HepG2 (cell line): ENCODE measurements around the gene PPP4R4. TPM values are rescaled to one million over a fixed set of nuclear protein-coding genes. Genes with fewer than 3 reads are reported as not detected.

ENCODE experiments used
- CREM ChIP-seq, 2 experiments: sonication (generic) in 1 of 2; formaldehyde crosslinking in 1 of 2; IDR thresholded peaks; 2 replicates each; pipeline versions ENCODE4 v1.4.0 to v1.6.1; 2016 to 2020; ENCODE audit warnings: antibody characterized with exemption in 1 of 2, mild to moderate bottlenecking in 1 of 2, missing genetic modification reagents in 1 of 2
- FOXK1 ChIP-seq: sonication (generic); formaldehyde crosslinking; IDR thresholded peaks from 2 replicates; pipeline ENCODE4 v1.4.0; 2020; ENCODE audit warnings: low read depth, missing genetic modification reagents, borderline replicate concordance
- GABPA ChIP-seq, 2 experiments: IDR thresholded peaks; 2 replicates each; pipeline ENCODE4 v1.6.1; 2011 to 2016; ENCODE audit warnings: low read depth in 2 of 2, low read length in 1 of 2, missing biosample characterization in 1 of 2, missing genetic modification characterization in 1 of 2
- KDM2A ChIP-seq: sonication (generic); formaldehyde crosslinking; IDR thresholded peaks from 2 replicates; pipeline ENCODE4 v1.4.0; 2020; ENCODE audit warnings: low read depth, missing genetic modification reagents, borderline replicate concordance
- MLLT10 ChIP-seq: sonication (generic); formaldehyde crosslinking; IDR thresholded peaks from 2 replicates; pipeline ENCODE4 v1.4.0; 2020; ENCODE audit warnings: missing genetic modification reagents
- MXI1 ChIP-seq: IDR thresholded peaks from 3 replicates; pipeline ENCODE4 v1.6.1; 2012; ENCODE audit warnings: low read depth, low read length, inconsistent platforms, borderline replicate concordance
- NFE2L1 ChIP-seq: sonication (generic); formaldehyde crosslinking; IDR thresholded peaks from 2 replicates; pipeline ENCODE4 v1.4.0; 2020; ENCODE audit warnings: missing genetic modification reagents, mild to moderate bottlenecking, borderline replicate concordance
- SALL1 ChIP-seq: sonication (generic); formaldehyde crosslinking; IDR thresholded peaks from 2 replicates; pipeline ENCODE4 v1.8.0; 2022; ENCODE audit warnings: mild to moderate bottlenecking, missing genetic modification reagents
- TARDBP ChIP-seq: sonication (generic); formaldehyde crosslinking; IDR thresholded peaks from 2 replicates; pipeline ENCODE4 v1.8.0; 2022; ENCODE audit warnings: mild to moderate bottlenecking, missing genetic modification reagents
- ZNF17 ChIP-seq: sonication (generic); formaldehyde crosslinking; IDR thresholded peaks from 2 replicates; pipeline ENCODE4 v1.5.0; 2020; ENCODE audit warnings: mild to moderate bottlenecking, missing genetic modification reagents
- ZNF354B ChIP-seq: sonication (generic); formaldehyde crosslinking; IDR thresholded peaks from 2 replicates; pipeline ENCODE4 v1.8.0; 2022; ENCODE audit warnings: mild to moderate bottlenecking, missing genetic modification reagents
- ZNF382 ChIP-seq: sonication (generic); formaldehyde crosslinking; IDR thresholded peaks from 2 replicates; pipeline ENCODE4 v1.5.0; 2020; ENCODE audit warnings: missing genetic modification reagents, mild to moderate bottlenecking, borderline replicate concordance
- ZNF407 ChIP-seq: sonication (generic); formaldehyde crosslinking; IDR thresholded peaks from one replicate; pipeline ENCODE4 v1.5.1; 2020; ENCODE audit warnings: mild to moderate bottlenecking, missing genetic modification reagents; ENCODE audit errors: not compliant biosample characterization
- ZNF510 ChIP-seq: sonication (generic); formaldehyde crosslinking; IDR thresholded peaks from 2 replicates; pipeline ENCODE4 v1.4.0; 2020; ENCODE audit warnings: low read depth, mild to moderate bottlenecking, missing genetic modification reagents
- ZNF790 ChIP-seq: sonication (generic); formaldehyde crosslinking; IDR thresholded peaks from 2 replicates; pipeline ENCODE4 v1.8.0; 2022; ENCODE audit warnings: missing genetic modification reagents, mild to moderate bottlenecking, borderline replicate concordance
- polyA plus RNA-seq, 8 experiments: library from polyadenylated mRNA; depleted of rRNA in 3 of 8; stranded (reverse) in 7 of 8; unstranded in 1 of 8; fragments of >200 nt; fragmentation: Illumina TruSeq in 4 of 8; extraction: Trizol in 4 of 8; gene quantifications; 2 replicates each; pipeline versions ENCODE4 v1.2.1 to v1.2.3, GENCODE V29; 2011 to 2016; ENCODE audit warnings: low read depth in 4 of 8, missing spikeins in 1 of 8, mixed read lengths in 1 of 8; ENCODE audit not compliant: insufficient read depth in 1 of 8
- total RNA-seq, 5 experiments: library from RNA; depleted of rRNA; stranded (reverse); fragments of >200 nt; fragmentation: Illumina TruSeq; extraction: Trizol; gene quantifications; 2 replicates each; pipeline ENCODE4 v1.2.3, GENCODE V29; 2016; ENCODE audit warnings: low read depth in 1 of 5
- TF ChIP-seq, protein P1 (sequence below): sonication (generic); formaldehyde crosslinking; conservative IDR thresholded peaks from 2 replicates; pipeline ENCODE4 v1.5.0; 2020; ENCODE audit warnings: missing genetic modification reagents
- TF ChIP-seq, protein P2 (sequence below): sonication (generic); formaldehyde crosslinking; IDR thresholded peaks from 2 replicates; pipeline ENCODE4 v1.4.0; 2020; ENCODE audit warnings: mild to moderate bottlenecking, low read depth, missing genetic modification reagents

PPP4R4 gene
- total and polyA plus RNA-seq, 2 of the 13 experiments (the other 11 are each of a cell fraction or from before 2014, with no cell fraction given): 9.5 to 19.8 TPM

DNA sequence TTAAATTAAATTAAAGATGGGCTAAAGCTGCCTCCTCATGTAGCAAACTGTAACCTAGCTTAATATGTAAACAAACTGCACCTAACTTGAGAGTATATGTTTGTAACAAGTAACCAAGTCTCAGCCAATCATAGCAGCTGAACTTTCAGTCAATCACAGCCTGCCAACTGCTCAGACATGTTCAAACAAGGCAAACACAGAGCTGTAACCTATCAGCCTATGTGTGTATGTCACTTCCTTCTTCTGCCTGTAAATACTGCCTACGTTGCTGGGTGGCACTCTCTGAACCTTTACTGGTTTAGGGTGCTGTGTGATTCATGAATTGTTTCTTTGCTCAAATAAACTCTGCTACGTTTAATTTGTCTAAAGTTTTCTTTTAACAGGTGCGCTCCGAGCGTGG is 146.1 kb downstream of the PPP4R4 start (continued):
- TF ChIP-seq ZNF407 (CRISPR knock-in tag) (no peak), ZNF790 (no peak), FOXK1 (CRISPR knock-in tag) (peak; percentile 70; the same call in 1 of the 2 replicates), MXI1 (no peak), ZNF17 (CRISPR knock-in tag) (no peak), KDM2A (CRISPR knock-in tag) (no peak), MLLT10 (CRISPR knock-in tag) (no peak), GABPA (IDR thresholded peaks at IDR 0.05; ENCODE audit: low read depth, low read length) (no peak), GABPA (CRISPR knock-in tag; IDR thresholded peaks at IDR 0.05; ENCODE audit: low read depth) (peak; percentile 84), CREM (IDR thresholded peaks at IDR 0.05) (peak; percentile 69), CREM (CRISPR knock-in tag; IDR thresholded peaks at IDR 0.05) (no peak), ZNF382 (CRISPR knock-in tag) (no peak), ZNF510 (CRISPR knock-in tag) (no peak), NFE2L1 (CRISPR knock-in tag) (no peak), TARDBP (CRISPR knock-in tag) (peak; percentile 7; the same call in 1 of the 2 replicates), SALL1 (CRISPR knock-in tag) (no peak), ZNF354B (CRISPR knock-in tag) (no peak)
- TF ChIP-seq, protein P1, sequence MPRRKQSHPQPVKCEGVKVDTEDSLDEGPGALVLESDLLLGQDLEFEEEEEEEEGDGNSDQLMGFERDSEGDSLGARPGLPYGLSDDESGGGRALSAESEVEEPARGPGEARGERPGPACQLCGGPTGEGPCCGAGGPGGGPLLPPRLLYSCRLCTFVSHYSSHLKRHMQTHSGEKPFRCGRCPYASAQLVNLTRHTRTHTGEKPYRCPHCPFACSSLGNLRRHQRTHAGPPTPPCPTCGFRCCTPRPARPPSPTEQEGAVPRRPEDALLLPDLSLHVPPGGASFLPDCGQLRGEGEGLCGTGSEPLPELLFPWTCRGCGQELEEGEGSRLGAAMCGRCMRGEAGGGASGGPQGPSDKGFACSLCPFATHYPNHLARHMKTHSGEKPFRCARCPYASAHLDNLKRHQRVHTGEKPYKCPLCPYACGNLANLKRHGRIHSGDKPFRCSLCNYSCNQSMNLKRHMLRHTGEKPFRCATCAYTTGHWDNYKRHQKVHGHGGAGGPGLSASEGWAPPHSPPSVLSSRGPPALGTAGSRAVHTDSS (CRISPR knock-in tag): no peak
- TF ChIP-seq, protein P2, sequence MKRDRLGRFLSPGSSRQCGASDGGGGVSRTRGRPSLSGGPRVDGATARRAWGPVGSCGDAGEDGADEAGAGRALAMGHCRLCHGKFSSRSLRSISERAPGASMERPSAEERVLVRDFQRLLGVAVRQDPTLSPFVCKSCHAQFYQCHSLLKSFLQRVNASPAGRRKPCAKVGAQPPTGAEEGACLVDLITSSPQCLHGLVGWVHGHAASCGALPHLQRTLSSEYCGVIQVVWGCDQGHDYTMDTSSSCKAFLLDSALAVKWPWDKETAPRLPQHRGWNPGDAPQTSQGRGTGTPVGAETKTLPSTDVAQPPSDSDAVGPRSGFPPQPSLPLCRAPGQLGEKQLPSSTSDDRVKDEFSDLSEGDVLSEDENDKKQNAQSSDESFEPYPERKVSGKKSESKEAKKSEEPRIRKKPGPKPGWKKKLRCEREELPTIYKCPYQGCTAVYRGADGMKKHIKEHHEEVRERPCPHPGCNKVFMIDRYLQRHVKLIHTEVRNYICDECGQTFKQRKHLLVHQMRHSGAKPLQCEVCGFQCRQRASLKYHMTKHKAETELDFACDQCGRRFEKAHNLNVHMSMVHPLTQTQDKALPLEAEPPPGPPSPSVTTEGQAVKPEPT (CRISPR knock-in tag): no peak
